VCaP (cell line): ENCODE results near the gene TTC13.

Experiments
- H3K27ac ChIP-seq: fragments of 450-650 bp; 2 replicates; pipeline ENCODE4 v1.5.1; 2017
- CTCF ChIP-seq: fragments of 450-650 bp; conservative IDR thresholded peaks from 2 replicates; pipeline ENCODE4 v1.5.1; 2017; ENCODE audit warnings: mild to moderate bottlenecking, moderate library complexity

Gene TTC13

DNA sequence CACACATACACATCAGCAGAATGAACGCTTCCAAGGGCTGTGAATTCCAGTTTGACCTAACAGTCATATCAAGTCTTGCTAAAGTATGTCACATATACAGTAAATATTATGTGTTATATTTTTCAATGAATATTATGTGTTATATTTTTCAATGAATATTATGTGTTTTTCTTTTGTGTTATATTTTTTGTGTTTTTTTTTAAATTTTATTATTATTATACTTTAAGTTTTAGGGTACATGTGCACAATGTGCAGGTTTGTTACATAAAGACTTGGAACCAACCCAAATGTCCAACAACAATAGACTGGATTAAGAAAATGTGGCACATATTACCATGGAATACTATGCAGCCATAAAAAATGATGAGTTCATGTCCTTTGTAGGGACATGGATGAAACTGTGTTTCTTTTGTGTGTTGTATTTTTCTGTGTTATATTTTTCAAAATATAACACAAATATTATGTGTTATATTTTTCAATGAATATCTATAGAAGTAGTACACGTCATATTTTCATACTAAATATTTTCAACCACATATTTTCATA is 35.5 kb downstream of the TTC13 start:
- TF ChIP-seq CTCF, result no peak
- H3K27ac ChIP-seq, result no peak overlapping the region

DNA sequence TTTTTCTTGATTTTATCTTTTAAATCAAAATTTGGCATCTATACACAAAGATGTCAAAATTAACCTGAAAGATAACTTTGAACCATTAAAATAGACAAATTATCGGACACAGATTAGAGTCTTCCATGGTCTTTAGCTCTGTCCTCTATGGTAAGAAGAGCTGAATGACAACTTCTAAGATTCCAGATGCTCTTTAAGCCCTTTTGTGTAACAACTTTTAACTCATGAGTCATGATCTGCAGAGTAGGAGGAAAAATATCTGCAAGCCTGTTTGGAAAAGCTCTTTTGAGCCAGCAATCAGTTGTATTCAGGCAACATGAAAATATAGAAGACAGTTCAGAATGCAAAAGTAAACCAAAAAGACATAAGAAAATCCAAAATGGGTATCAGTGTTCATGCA is 37.8 kb downstream of the TTC13 start:
- no peak for TF ChIP-seq CTCF
- H3K27ac ChIP-seq, result no peak overlapping the region

DNA sequence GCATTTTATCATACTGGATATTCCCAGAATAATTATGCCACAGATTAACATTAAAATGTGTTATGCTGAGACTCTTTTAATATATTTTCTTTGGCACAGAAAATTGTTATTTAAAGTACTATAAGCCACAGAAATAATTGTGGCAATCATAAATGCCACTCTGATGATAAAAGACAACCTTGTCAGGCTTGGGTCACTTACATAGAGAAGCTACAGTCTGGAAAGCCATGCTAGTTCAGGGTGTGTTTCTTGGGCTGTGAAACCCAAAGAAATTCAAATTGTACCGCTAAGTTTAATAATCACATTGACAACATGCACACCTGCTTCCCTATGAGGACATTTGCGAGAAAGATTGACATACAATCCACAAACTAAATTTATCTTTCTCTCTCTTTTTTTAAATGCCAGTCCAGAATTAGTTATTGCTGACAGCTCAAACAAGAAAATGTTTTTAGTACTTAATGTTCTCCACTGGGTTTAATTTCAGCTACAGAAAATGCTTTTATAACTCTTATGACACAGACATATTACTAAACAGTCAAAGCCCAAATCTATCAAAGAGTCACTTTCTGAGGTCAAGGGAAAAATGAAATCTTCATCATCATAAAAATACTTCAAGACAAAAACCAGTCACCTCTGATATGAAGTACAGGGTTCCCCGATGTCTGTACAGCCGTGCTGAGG is 38.7 kb downstream of the TTC13 start:
- no peak overlapping the region for H3K27ac ChIP-seq
- TF ChIP-seq CTCF, result no peak

GRCh38 chr1:230938924-230939368 is 39.7 kb downstream of the TTC13 start:
- H3K27ac ChIP-seq, result no peak overlapping the region
- TF ChIP-seq CTCF, result no peak

- TF ChIP-seq CTCF, result no peak
- no peak overlapping the region for H3K27ac ChIP-seq
Observed at GRCh38 chr1:230937371-230937770, 41.3 kb downstream of the TTC13 start.

DNA sequence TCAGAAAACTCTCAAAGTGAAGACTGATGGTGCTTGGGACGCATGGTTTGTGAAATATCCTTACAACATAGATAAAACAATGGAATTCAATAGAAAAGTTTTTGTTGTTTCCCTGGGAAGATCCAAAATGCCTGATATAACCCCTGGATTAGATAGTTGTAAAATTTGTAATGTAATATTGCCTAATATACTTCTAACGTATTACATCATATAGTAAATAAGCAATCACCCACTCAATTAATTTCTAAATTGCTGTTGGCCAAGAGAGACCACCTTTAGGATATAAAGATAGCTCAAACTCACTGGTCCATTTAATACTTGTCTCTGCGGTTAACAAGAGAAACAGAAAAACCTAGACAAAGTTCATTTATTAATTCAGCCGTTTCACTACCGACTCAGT is 42.2 kb downstream of the TTC13 start:
- no peak for TF ChIP-seq CTCF
- H3K27ac ChIP-seq, result no peak overlapping the region

- H3K27ac ChIP-seq, result no peak overlapping the region
- no peak for TF ChIP-seq CTCF
Observed at GRCh38 chr1:230935852-230936251, 42.8 kb downstream of the TTC13 start.
